H9 (cell line): ENCODE measurements around the gene RRAD. TPM values are rescaled to one million over a fixed set of nuclear protein-coding genes. Genes with fewer than 3 reads are reported as not detected.

Experiments
- DNase-seq: peaks from one replicate; pipeline ENCODE4 v3.0.0-alpha.2; 2017
- H2AFZ ChIP-seq: one replicate; pipeline ENCODE4 v1.6.1; 2013; ENCODE audit warnings: mild to moderate bottlenecking, low read length, control low read depth, moderate library complexity
- H2AK5ac ChIP-seq: 2 replicates; pipeline ENCODE4 v1.6.1; 2013; ENCODE audit warnings: low read length, control low read depth, mixed read lengths; ENCODE audit not compliant: insufficient read length
- H2BK120ac ChIP-seq: one replicate; pipeline ENCODE4 v1.6.1; 2013; ENCODE audit warnings: low read depth, mild to moderate bottlenecking, low read length, control low read depth, inconsistent platforms; ENCODE audit not compliant: poor library complexity, severe bottlenecking
- H2BK12ac ChIP-seq: 2 replicates; pipeline ENCODE4 v1.6.1; 2013; ENCODE audit warnings: low read length, control low read depth, mixed read lengths, low read depth; ENCODE audit not compliant: insufficient read length
- H2BK15ac ChIP-seq: 2 replicates; pipeline ENCODE4 v1.6.1; 2013; ENCODE audit warnings: low read depth, low read length, control low read depth
- H2BK20ac ChIP-seq: one replicate; pipeline ENCODE4 v1.6.1; 2013; ENCODE audit warnings: low read depth, mild to moderate bottlenecking, low read length, control low read depth, inconsistent platforms; ENCODE audit not compliant: poor library complexity, severe bottlenecking
- H2BK5ac ChIP-seq: 2 replicates; pipeline ENCODE4 v1.6.1; 2013; ENCODE audit warnings: low read length, control low read depth, mixed read lengths; ENCODE audit not compliant: insufficient read length
- H3K14ac ChIP-seq: 2 replicates; pipeline ENCODE4 v1.6.1; 2013; ENCODE audit warnings: low read length, control low read depth; ENCODE audit not compliant: insufficient read depth
- H3K18ac ChIP-seq: 2 replicates; pipeline ENCODE4 v1.6.1; 2013; ENCODE audit warnings: low read depth, mild to moderate bottlenecking, mixed read lengths, low read length, control low read depth; ENCODE audit not compliant: insufficient read length
- H3K23ac ChIP-seq: 2 replicates; pipeline ENCODE4 v1.6.1; 2013; ENCODE audit warnings: low read length, control low read depth, mixed read lengths, low read depth; ENCODE audit not compliant: insufficient read length
- H3K23me2 ChIP-seq: 2 replicates; pipeline ENCODE4 v1.6.1; 2013; ENCODE audit warnings: low read depth, mild to moderate bottlenecking, mixed read lengths, low read length, control low read depth; ENCODE audit not compliant: insufficient read length, poor library complexity, severe bottlenecking
- H3K27ac ChIP-seq: 2 replicates; pipeline ENCODE4 v1.5.1; 2013; ENCODE audit warnings: low read length, control low read depth, mixed read lengths, low read depth; ENCODE audit not compliant: insufficient read length
- H3K27me3 ChIP-seq: 2 replicates; pipeline ENCODE4 v1.6.1; 2013; ENCODE audit warnings: low read length, control low read depth, inconsistent platforms; ENCODE audit not compliant: insufficient read depth
- H3K4ac ChIP-seq: 2 replicates; pipeline ENCODE4 v1.6.1; 2013; ENCODE audit warnings: low read depth, mild to moderate bottlenecking, control low read depth, inconsistent platforms, low read length, moderate library complexity
- H3K4me1 ChIP-seq: 2 replicates; pipeline ENCODE4 v1.6.1; 2013; ENCODE audit warnings: low read length, control low read depth, inconsistent platforms; ENCODE audit not compliant: insufficient read depth
- H3K4me2 ChIP-seq: 2 replicates; pipeline ENCODE4 v1.6.1; 2013; ENCODE audit warnings: low read length, control low read depth, mixed read lengths; ENCODE audit not compliant: insufficient read length, insufficient read depth
- H3K56ac ChIP-seq: 2 replicates; pipeline ENCODE4 v1.6.1; 2013; ENCODE audit warnings: low read depth, mild to moderate bottlenecking, mixed read lengths, low read length, control low read depth; ENCODE audit not compliant: insufficient read length
- H3K79me1 ChIP-seq: 2 replicates; pipeline ENCODE4 v1.6.1; 2013; ENCODE audit warnings: low read depth, mild to moderate bottlenecking, moderate library complexity, low read length, control low read depth, inconsistent platforms; ENCODE audit not compliant: insufficient read depth, poor library complexity, severe bottlenecking
- H3K79me2 ChIP-seq: 2 replicates; pipeline ENCODE4 v1.6.1; 2013; ENCODE audit warnings: low read length, control low read depth, inconsistent platforms; ENCODE audit not compliant: insufficient read depth
- H3K9ac ChIP-seq: 2 replicates; pipeline ENCODE4 v1.6.1; 2013; ENCODE audit warnings: low read length, control low read depth, mixed read lengths; ENCODE audit not compliant: insufficient read length; ENCODE audit errors: extremely low read depth
- H3K9me3 ChIP-seq: one replicate; pipeline ENCODE4 v1.6.1; 2013; ENCODE audit warnings: low read depth, low read length, inconsistent platforms; ENCODE audit not compliant: control insufficient read depth
- H3T11ph ChIP-seq: one replicate; pipeline ENCODE4 v1.6.1; 2013; ENCODE audit warnings: mild to moderate bottlenecking, low read length, control low read depth, inconsistent platforms
- H4K20me1 ChIP-seq: one replicate; pipeline ENCODE4 v1.6.1; 2013; ENCODE audit not compliant: control insufficient read depth, insufficient read length, insufficient read depth
- H4K5ac ChIP-seq: 2 replicates; pipeline ENCODE4 v1.6.1; 2013; ENCODE audit warnings: low read depth, mild to moderate bottlenecking, mixed read lengths, low read length, control low read depth; ENCODE audit not compliant: insufficient read length
- H4K8ac ChIP-seq: replicated peaks from 2 replicates; pipeline ENCODE4 v1.6.1; 2013; ENCODE audit warnings: low read length, control low read depth, mixed read lengths, low read depth; ENCODE audit not compliant: insufficient read length
- H4K91ac ChIP-seq: 2 replicates; pipeline ENCODE4 v1.6.1; 2013; ENCODE audit warnings: low read depth, mild to moderate bottlenecking, moderate library complexity, mixed read lengths, low read length, control low read depth; ENCODE audit not compliant: insufficient read length
- H3K27ac Mint-ChIP-seq, 3 experiments: 2 replicates in 2 of 3; 3 replicates in 1 of 3; pipeline ENCODE4 v1.8.0; 2020 to 2021; ENCODE audit warnings: mixed read lengths in 3 of 3, mild to moderate bottlenecking in 1 of 3, moderate library complexity in 1 of 3
- H3K27me3 Mint-ChIP-seq: 2 replicates; pipeline ENCODE4 v1.8.0; 2021; ENCODE audit warnings: low read depth, mild to moderate bottlenecking, moderate library complexity, mixed read lengths
- H3K36me3 Mint-ChIP-seq, 3 experiments: 2 replicates in 2 of 3; 3 replicates in 1 of 3; pipeline ENCODE4 v1.8.0; 2020 to 2021; ENCODE audit warnings: low read depth in 3 of 3, mixed read lengths in 3 of 3; ENCODE audit not compliant: insufficient read depth in 1 of 3
- H3K4me1 Mint-ChIP-seq, 2 experiments: 2 replicates each; pipeline ENCODE4 v1.8.0; 2020; ENCODE audit warnings: mixed read lengths in 2 of 2
- H3K4me3 Mint-ChIP-seq, 2 experiments: 2 replicates in 1 of 2; 3 replicates in 1 of 2; pipeline ENCODE4 v1.8.0; 2020 to 2021; ENCODE audit warnings: mild to moderate bottlenecking in 2 of 2, mixed read lengths in 2 of 2, moderate library complexity in 1 of 2
- H3K9me3 Mint-ChIP-seq, 2 experiments: 2 replicates in 1 of 2; 3 replicates in 1 of 2; pipeline ENCODE4 v1.8.0; 2020; ENCODE audit warnings: mild to moderate bottlenecking in 2 of 2, mixed read lengths in 2 of 2, moderate library complexity in 1 of 2
- WGBS: extraction: QIAGEN DNeasy Blood & Tissue Kit; methylation state at CpG from one replicate; pipeline ENCODE4 v1.1.7; 2013; ENCODE audit warnings: missing lambda C conversion rate, low lambda C conversion rate, mixed read lengths; ENCODE audit not compliant: insufficient read length; ENCODE audit errors: extremely low coverage; 5-methylcytosine and 5-hydroxymethylcytosine counted together
- total RNA-seq: library from RNA; stranded (reverse); gene quantifications from 2 replicates; pipeline ENCODE4 v1.2.1, GENCODE V29; 2021
- TF ChIP-seq, protein P1 (sequence below): fragments of 200-600 bp; sonication (generic); conservative IDR thresholded peaks from 3 replicates; pipeline ENCODE4 v1.8.0; 2021; ENCODE audit warnings: antibody characterized with exemption, mild to moderate bottlenecking

The RRAD gene
- total RNA-seq, 1 experiment from 2014 or later = 0.72 TPM

DNA sequence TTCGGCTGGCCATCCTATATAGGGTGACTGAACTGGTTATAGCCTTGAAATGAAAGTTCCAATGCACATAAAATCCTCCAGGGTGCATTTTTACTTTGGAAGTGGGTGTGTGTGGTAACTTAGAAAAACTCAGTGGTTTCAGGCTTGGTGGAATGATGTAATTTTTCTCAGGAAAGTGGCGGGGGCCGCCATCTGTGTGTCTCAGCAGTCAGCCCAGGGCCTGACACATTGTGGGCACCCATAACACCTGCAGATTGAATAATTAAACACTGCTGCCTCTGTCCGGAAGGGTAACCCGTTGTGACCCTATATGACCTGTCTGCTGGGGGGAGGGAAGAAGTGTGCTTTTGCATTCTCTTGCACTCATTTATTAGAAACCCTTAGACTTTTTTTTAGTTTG is 47.3 kb downstream of the RRAD start:
- Histone ChIP-seq H3K4ac (no peak overlapping the region), H3T11ph (no peak overlapping the region), H3K79me1 (peaks cover 2% of the 10 kb centered on the region), H3K27ac (no peak overlapping the region), H4K5ac (no peak overlapping the region), H4K8ac (no peak overlapping the region), H3K56ac (no peak overlapping the region), H2AFZ (no peak overlapping the region), H3K14ac (no peak overlapping the region), H4K20me1 (no peaks in the 10 kb centered on the region), H4K91ac (no peak overlapping the region), H2BK5ac (no peak overlapping the region), H3K23me2 (peaks cover 6% of the 10 kb centered on the region), H2BK20ac (no peak overlapping the region), H3K23ac (no peak overlapping the region), H3K4me2 (no peak overlapping the region), H2BK120ac (no peak overlapping the region), H3K18ac (no peak overlapping the region), H3K9ac (no peak overlapping the region), H3K79me2 (peaks cover 5% of the 10 kb centered on the region; the same call in 1 of the 2 replicates), H3K27me3 (no peaks in the 10 kb centered on the region; the same call in 1 of the 2 replicates), H2BK15ac (no peak overlapping the region), H3K9me3 (no peaks in the 10 kb centered on the region), H3K4me1 (no peaks in the 10 kb centered on the region; the same call in 1 of the 2 replicates), H2AK5ac (no peak overlapping the region), H2BK12ac (no peak overlapping the region)
- WGBS = no CpG with 5 or more reads among the region's 5 CpGs
- Mint-ChIP-seq H3K27me3 (peaks cover 12% of the 10 kb centered on the region), H3K4me1 (peaks cover 16 to 19% of the 10 kb centered on the region in 2 experiments), H3K27ac (no peak overlapping the region), H3K9me3 (no peaks in the 10 kb centered on the region; a peak in 1 of 5 replicates), H3K36me3 (no peaks in the 10 kb centered on the region), H3K4me3 (no peak overlapping the region)
- TF ChIP-seq, protein P1, sequence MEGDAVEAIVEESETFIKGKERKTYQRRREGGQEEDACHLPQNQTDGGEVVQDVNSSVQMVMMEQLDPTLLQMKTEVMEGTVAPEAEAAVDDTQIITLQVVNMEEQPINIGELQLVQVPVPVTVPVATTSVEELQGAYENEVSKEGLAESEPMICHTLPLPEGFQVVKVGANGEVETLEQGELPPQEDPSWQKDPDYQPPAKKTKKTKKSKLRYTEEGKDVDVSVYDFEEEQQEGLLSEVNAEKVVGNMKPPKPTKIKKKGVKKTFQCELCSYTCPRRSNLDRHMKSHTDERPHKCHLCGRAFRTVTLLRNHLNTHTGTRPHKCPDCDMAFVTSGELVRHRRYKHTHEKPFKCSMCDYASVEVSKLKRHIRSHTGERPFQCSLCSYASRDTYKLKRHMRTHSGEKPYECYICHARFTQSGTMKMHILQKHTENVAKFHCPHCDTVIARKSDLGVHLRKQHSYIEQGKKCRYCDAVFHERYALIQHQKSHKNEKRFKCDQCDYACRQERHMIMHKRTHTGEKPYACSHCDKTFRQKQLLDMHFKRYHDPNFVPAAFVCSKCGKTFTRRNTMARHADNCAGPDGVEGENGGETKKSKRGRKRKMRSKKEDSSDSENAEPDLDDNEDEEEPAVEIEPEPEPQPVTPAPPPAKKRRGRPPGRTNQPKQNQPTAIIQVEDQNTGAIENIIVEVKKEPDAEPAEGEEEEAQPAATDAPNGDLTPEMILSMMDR = no peak
- no peak for DNase-seq
